NB4 (cell line): ENCODE results near the gene MAGI1.

ENCODE experiments used
- DNase-seq: peaks from one replicate; pipeline ENCODE4 v3.0.0; 2010; ENCODE audit warnings: low read depth
- H3K4me3 ChIP-seq: one replicate; pipeline ENCODE4 v1.5.1; 2011; ENCODE audit warnings: mild to moderate bottlenecking, low read depth, low read length, moderate library complexity
- CTCF ChIP-seq: IDR thresholded peaks from one replicate; pipeline ENCODE4 v1.5.1; 2012; ENCODE audit warnings: low read depth, low read length
- MAX ChIP-seq: IDR thresholded peaks from 2 replicates; pipeline ENCODE4 v1.6.1; 2011; ENCODE audit warnings: low read depth, low read length
- MYC ChIP-seq: IDR thresholded peaks from 2 replicates; pipeline ENCODE4 v1.6.1; 2011; ENCODE audit warnings: low read depth, low read length
- POLR2A ChIP-seq: IDR thresholded peaks from 2 replicates; pipeline ENCODE4 v1.6.1; 2011; ENCODE audit warnings: mild to moderate bottlenecking; ENCODE audit not compliant: insufficient read length; ENCODE audit errors: extremely low read depth

The MAGI1 gene

GRCh38 chr3:65819896-65820295, 218.8 kb downstream of the MAGI1 start:
- TF ChIP-seq CTCF (no peak), POLR2A (no peak), MYC (no peak), MAX (no peak)
- no peak overlapping the region for H3K4me3 ChIP-seq
- no peak for DNase-seq

- no peak for DNase-seq
- TF ChIP-seq MAX (no peak), POLR2A (no peak), MYC (no peak), CTCF (no peak)
- H3K4me3 ChIP-seq: no peak overlapping the region
These were observed 221.1 kb downstream of the MAGI1 start for GRCh38 chr3:65817553-65818126.

GRCh38 chr3:65816208-65816607, 222.5 kb downstream of the MAGI1 start:
- DNase-seq: no peak
- TF ChIP-seq MYC: no peak
- no peak for TF ChIP-seq POLR2A
- no peak for TF ChIP-seq CTCF
- H3K4me3 ChIP-seq: no peak overlapping the region

- no peak for TF ChIP-seq CTCF
- no peak for TF ChIP-seq POLR2A
- no peak for TF ChIP-seq MYC
- no peak for TF ChIP-seq MAX
- no peak overlapping the region for H3K4me3 ChIP-seq
- DNase-seq: no peak
These were observed 223.7 kb downstream of the MAGI1 start for GRCh38 chr3:65814845-65815578.

- H3K4me3 ChIP-seq: no peak overlapping the region
- DNase-seq: no peak
- no peak for TF ChIP-seq CTCF
- no peak for TF ChIP-seq MAX
- no peak for TF ChIP-seq MYC
- no peak for TF ChIP-seq POLR2A
These were observed 226.8 kb downstream of the MAGI1 start for GRCh38 chr3:65811892-65812291.
